ENCODE data around the gene MOSPD2.

The MOSPD2 gene

DNA sequence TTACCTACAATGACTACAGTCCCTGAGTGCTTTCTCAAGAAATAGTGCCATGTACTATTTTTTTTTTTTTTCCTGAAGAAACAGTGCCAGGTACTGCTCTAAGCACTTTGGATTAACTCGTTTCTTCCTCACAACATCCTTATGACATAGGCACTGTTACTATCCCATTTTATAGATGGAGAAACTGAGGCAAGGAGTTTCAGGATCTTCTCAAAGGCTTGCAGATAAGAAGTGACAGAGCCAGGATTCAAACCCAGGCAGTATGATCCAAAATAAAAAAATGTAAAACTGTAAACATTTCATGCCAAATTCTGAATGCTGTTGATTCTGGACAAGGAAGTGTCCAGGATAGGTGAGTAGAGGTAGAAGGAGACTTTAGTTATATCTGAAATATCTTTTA is 1.5 kb upstream of the MOSPD2 start:
- peaks cover 10% of the 10 kb centered on the region; the same call in 1 of the 2 replicates for H3K36me3 ChIP-seq (ENCODE audit: control insufficient read depth, insufficient read depth, low read length)
- H3K4me1 ChIP-seq (ENCODE audit: control insufficient read depth, insufficient read depth, low read length), result no peaks in the 10 kb centered on the region
- H3K27me3 ChIP-seq (ENCODE audit: control insufficient read depth, insufficient read depth, low read length), result no peaks in the 10 kb centered on the region
- no peak overlapping the region for H3K9ac ChIP-seq (ENCODE audit: low read depth, low read length)
- H3K9me3 ChIP-seq (ENCODE audit: control insufficient read depth, insufficient read depth, low read length), result peaks cover 7% of the 10 kb centered on the region
- H3K4me3 ChIP-seq (ENCODE audit: low read depth, low read length), result peak overlapping the region; percentile 80
- H3K27ac ChIP-seq (ENCODE audit: low read depth, low read length), result no peak overlapping the region

- Histone ChIP-seq H3K4me3 (ENCODE audit: low read depth, low read length) (peak overlapping the region; percentile 80), H3K27ac (ENCODE audit: low read depth, low read length) (peak overlapping the region; percentile 85), H3K9ac (ENCODE audit: low read depth, low read length) (peak overlapping the region; percentile 84)
Observed at GRCh38 chrX:14872355-14872754, 866 bp upstream of the MOSPD2 start.

GRCh38 chrX:14873676-14874049 is 442 bp downstream of the MOSPD2 start:
- peak overlapping the region; percentile 80 for H3K4me3 ChIP-seq (ENCODE audit: low read depth, low read length)
- H3K9me3 ChIP-seq (ENCODE audit: control insufficient read depth, insufficient read depth, low read length), result no peaks in the 10 kb centered on the region
- peak overlapping the region; percentile 68 for H3K9ac ChIP-seq (ENCODE audit: low read depth, low read length)
- no peaks in the 10 kb centered on the region for H3K27me3 ChIP-seq (ENCODE audit: control insufficient read depth, insufficient read depth, low read length)
- no peaks in the 10 kb centered on the region for H3K4me1 ChIP-seq (ENCODE audit: control insufficient read depth, insufficient read depth, low read length)
- peak overlapping the region; percentile 33 for H3K27ac ChIP-seq (ENCODE audit: low read depth, low read length)
- peaks cover 2% of the 10 kb centered on the region; the same call in 1 of the 2 replicates for H3K36me3 ChIP-seq (ENCODE audit: control insufficient read depth, insufficient read depth, low read length)

More at GRCh38 chrX:14872355-14872754, 866 bp upstream of the MOSPD2 start:
- H3K4me1 ChIP-seq (ENCODE audit: control insufficient read depth, insufficient read depth, low read length), result no peaks in the 10 kb centered on the region
- peaks cover 2% of the 10 kb centered on the region for H3K9me3 ChIP-seq (ENCODE audit: control insufficient read depth, insufficient read depth, low read length)
- H3K36me3 ChIP-seq (ENCODE audit: control insufficient read depth, insufficient read depth, low read length), result peaks cover 10% of the 10 kb centered on the region; the same call in 1 of the 2 replicates
- no peaks in the 10 kb centered on the region for H3K27me3 ChIP-seq (ENCODE audit: control insufficient read depth, insufficient read depth, low read length)

DNA sequence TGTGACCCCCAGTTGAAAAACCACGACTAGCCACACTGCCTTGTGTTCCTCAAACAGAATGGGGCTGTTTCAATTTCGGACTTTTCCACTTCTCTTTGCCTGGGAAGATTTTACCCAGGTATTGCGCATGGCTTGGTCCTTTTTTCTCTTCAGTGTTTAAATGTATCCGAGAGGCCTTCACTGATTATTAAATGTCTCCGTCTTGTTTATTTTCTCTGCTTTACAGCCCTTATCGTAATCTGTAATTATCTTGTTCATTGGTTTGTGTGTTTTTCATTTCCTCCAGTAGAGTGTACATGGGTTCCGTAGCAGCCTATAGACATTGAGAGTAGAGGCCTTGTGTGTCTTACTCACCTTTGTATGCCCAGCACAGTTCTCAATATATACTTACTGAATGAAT is 2.4 kb downstream of the MOSPD2 start:
- Histone ChIP-seq H3K4me3 (ENCODE audit: low read depth, low read length) (no peak overlapping the region), H3K4me1 (ENCODE audit: control insufficient read depth, insufficient read depth, low read length) (no peaks in the 10 kb centered on the region), H3K36me3 (ENCODE audit: control insufficient read depth, insufficient read depth, low read length) (no peaks in the 10 kb centered on the region), H3K9me3 (ENCODE audit: control insufficient read depth, insufficient read depth, low read length) (no peaks in the 10 kb centered on the region), H3K9ac (ENCODE audit: low read depth, low read length) (no peak overlapping the region), H3K27ac (ENCODE audit: low read depth, low read length) (no peak overlapping the region), H3K27me3 (ENCODE audit: control insufficient read depth, insufficient read depth, low read length) (no peaks in the 10 kb centered on the region)

- H3K4me3 ChIP-seq (ENCODE audit: low read depth, low read length), result no peak overlapping the region
- no peaks in the 10 kb centered on the region for H3K27me3 ChIP-seq (ENCODE audit: control insufficient read depth, insufficient read depth, low read length)
Observed at GRCh38 chrX:14883826-14884225, 10.6 kb downstream of the MOSPD2 start.

GRCh38 chrX:14884714-14885113 is 11.5 kb downstream of the MOSPD2 start:
- no peaks in the 10 kb centered on the region for H3K9me3 ChIP-seq (ENCODE audit: control insufficient read depth, insufficient read depth, low read length)
- no peak overlapping the region for H3K4me3 ChIP-seq (ENCODE audit: low read depth, low read length)
- no peak overlapping the region for H3K9ac ChIP-seq (ENCODE audit: low read depth, low read length)
- no peaks in the 10 kb centered on the region for H3K36me3 ChIP-seq (ENCODE audit: control insufficient read depth, insufficient read depth, low read length)
- H3K4me1 ChIP-seq (ENCODE audit: control insufficient read depth, insufficient read depth, low read length), result no peaks in the 10 kb centered on the region
- no peak overlapping the region for H3K27ac ChIP-seq (ENCODE audit: low read depth, low read length)
- no peaks in the 10 kb centered on the region for H3K27me3 ChIP-seq (ENCODE audit: control insufficient read depth, insufficient read depth, low read length)

More at GRCh38 chrX:14883826-14884225, 10.6 kb downstream of the MOSPD2 start:
- H3K36me3 ChIP-seq (ENCODE audit: control insufficient read depth, insufficient read depth, low read length), result no peaks in the 10 kb centered on the region
- no peak overlapping the region for H3K9ac ChIP-seq (ENCODE audit: low read depth, low read length)
- no peak overlapping the region for H3K27ac ChIP-seq (ENCODE audit: low read depth, low read length)
- no peaks in the 10 kb centered on the region for H3K4me1 ChIP-seq (ENCODE audit: control insufficient read depth, insufficient read depth, low read length)
- no peaks in the 10 kb centered on the region for H3K9me3 ChIP-seq (ENCODE audit: control insufficient read depth, insufficient read depth, low read length)

DNA sequence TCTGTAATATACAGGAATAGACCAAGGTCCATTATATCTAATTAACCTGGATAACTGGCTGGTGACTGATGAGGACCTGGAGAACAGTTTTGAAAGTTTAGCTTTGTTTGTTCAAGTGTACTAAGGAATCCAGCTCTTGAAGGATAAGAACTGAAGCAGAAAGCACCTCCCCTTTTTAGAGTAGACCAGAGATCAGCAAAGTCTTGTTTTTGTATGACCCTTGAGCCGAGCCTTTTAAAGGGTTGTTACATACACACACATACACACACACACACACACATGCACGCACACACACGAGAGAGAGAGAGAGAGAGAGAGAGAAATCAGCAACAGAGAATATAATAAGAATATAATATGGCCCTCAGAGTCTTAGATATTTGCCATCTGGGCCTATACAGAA is 13.0 kb downstream of the MOSPD2 start:
- Histone ChIP-seq H3K9me3 (ENCODE audit: control insufficient read depth, insufficient read depth, low read length) (no peaks in the 10 kb centered on the region), H3K27me3 (ENCODE audit: control insufficient read depth, insufficient read depth, low read length) (no peaks in the 10 kb centered on the region), H3K27ac (ENCODE audit: low read depth, low read length) (no peak overlapping the region), H3K36me3 (ENCODE audit: control insufficient read depth, insufficient read depth, low read length) (no peaks in the 10 kb centered on the region), H3K4me3 (ENCODE audit: low read depth, low read length) (no peak overlapping the region), H3K4me1 (ENCODE audit: control insufficient read depth, insufficient read depth, low read length) (no peaks in the 10 kb centered on the region), H3K9ac (ENCODE audit: low read depth, low read length) (no peak overlapping the region)

- Histone ChIP-seq H3K27me3 (ENCODE audit: control insufficient read depth, insufficient read depth, low read length) (no peaks in the 10 kb centered on the region), H3K27ac (ENCODE audit: low read depth, low read length) (no peak overlapping the region), H3K36me3 (ENCODE audit: control insufficient read depth, insufficient read depth, low read length) (no peaks in the 10 kb centered on the region; the same call in 1 of the 2 replicates), H3K4me3 (ENCODE audit: low read depth, low read length) (no peak overlapping the region), H3K9me3 (ENCODE audit: control insufficient read depth, insufficient read depth, low read length) (no peaks in the 10 kb centered on the region), H3K9ac (ENCODE audit: low read depth, low read length) (no peak overlapping the region), H3K4me1 (ENCODE audit: control insufficient read depth, insufficient read depth, low read length) (peaks cover 16% of the 10 kb centered on the region)
Observed at GRCh38 chrX:14896273-14896672, 23.1 kb downstream of the MOSPD2 start.

DNA sequence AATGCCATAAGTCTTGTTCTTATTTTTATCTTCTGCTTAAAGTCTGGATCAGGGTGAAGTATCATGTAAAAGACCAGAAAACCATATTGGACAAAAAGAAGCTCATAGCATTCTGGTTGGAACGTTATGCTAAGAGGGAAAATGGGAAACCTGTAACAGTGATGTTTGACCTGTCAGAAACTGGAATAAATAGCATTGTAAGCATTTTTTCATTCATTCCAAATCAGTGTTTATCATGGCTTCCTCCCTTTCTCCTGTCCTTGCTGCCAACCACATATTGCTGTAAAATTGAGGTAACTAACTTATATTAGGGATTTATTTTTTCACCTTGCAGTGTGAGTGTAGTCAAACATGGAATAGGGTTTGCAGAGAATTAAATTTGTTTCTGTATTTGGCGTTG is 23.8 kb downstream of the MOSPD2 start:
- no peaks in the 10 kb centered on the region for H3K9me3 ChIP-seq (ENCODE audit: control insufficient read depth, insufficient read depth, low read length)
- no peak overlapping the region for H3K4me3 ChIP-seq (ENCODE audit: low read depth, low read length)
- H3K36me3 ChIP-seq (ENCODE audit: control insufficient read depth, insufficient read depth, low read length), result no peaks in the 10 kb centered on the region; the same call in 1 of the 2 replicates
- no peak overlapping the region for H3K27ac ChIP-seq (ENCODE audit: low read depth, low read length)
- H3K27me3 ChIP-seq (ENCODE audit: control insufficient read depth, insufficient read depth, low read length), result no peaks in the 10 kb centered on the region
- no peak overlapping the region for H3K9ac ChIP-seq (ENCODE audit: low read depth, low read length)
- peaks cover 16% of the 10 kb centered on the region for H3K4me1 ChIP-seq (ENCODE audit: control insufficient read depth, insufficient read depth, low read length)

GRCh38 chrX:14899607-14900006 is 26.4 kb downstream of the MOSPD2 start:
- Histone ChIP-seq H3K27ac (ENCODE audit: low read depth, low read length) (no peak overlapping the region), H3K27me3 (ENCODE audit: control insufficient read depth, insufficient read depth, low read length) (no peaks in the 10 kb centered on the region; the same call in 1 of the 2 replicates)

DNA sequence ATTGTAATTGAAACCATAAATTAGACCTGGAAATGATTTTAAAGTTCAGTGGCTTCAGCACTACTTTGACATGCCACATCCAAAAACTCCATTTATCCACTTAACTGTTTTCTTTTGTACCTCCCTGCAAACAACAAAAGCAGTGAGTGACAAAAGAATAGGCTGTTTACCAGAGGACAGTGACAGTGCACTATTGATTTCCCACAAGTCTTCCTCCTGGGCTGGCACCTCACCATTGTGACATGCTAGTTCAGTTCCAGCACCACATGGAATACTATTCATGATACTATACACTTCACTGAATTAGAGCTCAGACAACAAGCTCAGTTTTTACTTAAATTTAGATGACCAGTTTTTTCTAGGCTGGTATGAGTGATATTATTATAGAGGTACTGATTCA is 29.3 kb downstream of the MOSPD2 start:
- Histone ChIP-seq H3K36me3 (ENCODE audit: control insufficient read depth, insufficient read depth, low read length) (no peaks in the 10 kb centered on the region; the same call in 1 of the 2 replicates), H3K9ac (ENCODE audit: low read depth, low read length) (no peak overlapping the region), H3K27me3 (ENCODE audit: control insufficient read depth, insufficient read depth, low read length) (no peaks in the 10 kb centered on the region; the same call in 1 of the 2 replicates), H3K27ac (ENCODE audit: low read depth, low read length) (no peak overlapping the region), H3K4me3 (ENCODE audit: low read depth, low read length) (no peak overlapping the region), H3K9me3 (ENCODE audit: control insufficient read depth, insufficient read depth, low read length) (peaks cover 11% of the 10 kb centered on the region; the same call in 1 of the 2 replicates), H3K4me1 (ENCODE audit: control insufficient read depth, insufficient read depth, low read length) (peaks cover 16% of the 10 kb centered on the region)

More at GRCh38 chrX:14899607-14900006, 26.4 kb downstream of the MOSPD2 start:
- Histone ChIP-seq H3K9ac (ENCODE audit: low read depth, low read length) (no peak overlapping the region), H3K4me3 (ENCODE audit: low read depth, low read length) (no peak overlapping the region), H3K4me1 (ENCODE audit: control insufficient read depth, insufficient read depth, low read length) (peaks cover 16% of the 10 kb centered on the region), H3K9me3 (ENCODE audit: control insufficient read depth, insufficient read depth, low read length) (peaks cover 5% of the 10 kb centered on the region; the same call in 1 of the 2 replicates), H3K36me3 (ENCODE audit: control insufficient read depth, insufficient read depth, low read length) (no peaks in the 10 kb centered on the region; the same call in 1 of the 2 replicates)
